Measurements from ENCODE around the gene LOXL1.

Gene LOXL1

GRCh38 chr15:73997986-73998385, 71.7 kb downstream of the LOXL1 start:
- DNase-seq = no peak
